CD4-positive, alpha-beta T cell (primary cell): ENCODE data around the gene LAGE3. TPM values are rescaled to one million over a fixed set of nuclear protein-coding genes. Genes with fewer than 3 reads are reported as not detected.

Experiments
- ATAC-seq: fragments of 200-7000 bp; cut with Tn5 transposase; one replicate; pipeline ENCODE4 v1.10.0; 2022; ENCODE audit warnings: mild to moderate bottlenecking; ENCODE audit not compliant: poor library complexity
- CTCF ChIA-PET: fragments of 350-600 bp; sonication (Branson Sonifier 250); formaldehyde crosslinking; loops from one replicate; lab custom pipeline; 2021; ENCODE audit warnings: antibody characterized with exemption, inconsistent platforms; lab: Charles Lee
- POLR2A ChIA-PET: fragments of 350-600 bp; sonication (Branson Sonifier 250); formaldehyde crosslinking; loops from one replicate; lab custom pipeline; 2021; ENCODE audit warnings: antibody characterized with exemption, inconsistent platforms; lab: Charles Lee
- DNase-seq, 14 experiments: peaks; one replicate each; pipeline ENCODE4 v3.0.0-alpha.2; 2013 to 2020; ENCODE audit warnings: mixed read lengths in 2 of 14
- H3K27ac ChIP-seq, 2 donors: one replicate each; pipeline versions ENCODE4 v1.5.1 to v1.7.0; 2013; ENCODE audit warnings: low read length in 2 of 2, low read depth in 1 of 2, mild to moderate bottlenecking in 1 of 2
- H3K27me3 ChIP-seq, 2 experiments: 1 replicate in 1 of 2; 2 replicates in 1 of 2; pipeline versions ENCODE4 v1.6.1 to v1.7.0; 2013; ENCODE audit warnings: low read length in 2 of 2, control low read depth in 1 of 2, mild to moderate bottlenecking in 1 of 2, moderate library complexity in 1 of 2; ENCODE audit not compliant: insufficient read depth in 2 of 2, control insufficient read depth in 1 of 2
- H3K36me3 ChIP-seq: one replicate; pipeline ENCODE4 v1.6.1; 2013; ENCODE audit warnings: low read length, control low read depth; ENCODE audit not compliant: insufficient read depth
- H3K4me1 ChIP-seq: one replicate; pipeline ENCODE4 v1.6.1; 2013; ENCODE audit warnings: low read length, control low read depth; ENCODE audit not compliant: insufficient read depth
- H3K4me3 ChIP-seq: one replicate; pipeline ENCODE4 v1.5.1; 2013; ENCODE audit warnings: mild to moderate bottlenecking, low read length, moderate library complexity
- H3K9me3 ChIP-seq, 2 experiments: 1 replicate in 1 of 2; 2 replicates in 1 of 2; pipeline versions ENCODE4 v1.6.1 to v1.7.0; 2013; ENCODE audit warnings: low read length in 2 of 2, mild to moderate bottlenecking in 2 of 2, control low read depth in 1 of 2, moderate library complexity in 1 of 2; ENCODE audit not compliant: control insufficient read depth in 1 of 2, insufficient read depth in 1 of 2
- H3K27ac Mint-ChIP-seq: one replicate; pipeline ENCODE4 v1.8.0; 2020; ENCODE audit warnings: mixed read lengths
- H3K27me3 Mint-ChIP-seq: one replicate; pipeline ENCODE4 v1.8.0; 2021; ENCODE audit warnings: mixed read lengths
- H3K36me3 Mint-ChIP-seq: one replicate; pipeline ENCODE4 v1.8.0; 2021; ENCODE audit warnings: low read depth, mixed read lengths
- H3K4me1 Mint-ChIP-seq: one replicate; pipeline ENCODE4 v1.8.0; 2021; ENCODE audit warnings: low read depth, mixed read lengths
- H3K4me3 Mint-ChIP-seq: one replicate; pipeline ENCODE4 v1.8.0; 2020; ENCODE audit warnings: mild to moderate bottlenecking, mixed read lengths
- H3K9me3 Mint-ChIP-seq: one replicate; pipeline ENCODE4 v1.8.0; 2020; ENCODE audit warnings: mixed read lengths
- intact Hi-C, 2 experiments: fragments of 100-400 bp; cut with DNase I in 1 of 2; cut with micrococcal nuclease in 1 of 2; formaldehyde crosslinking; loops; one replicate each; pipeline versions ENCODE4 v1.15.1 to v1.9.0; 2023 to 2025; cut with DNase I, micrococcal nuclease
- polyA plus RNA-seq, 2 donors: library from polyadenylated mRNA; unstranded; fragments of 120-200 nt; gene quantifications; one replicate each; pipeline ENCODE4 v1.2.1, GENCODE V29; 2013
- total RNA-seq, 174 experiments: library from RNA in 2 of 174; stranded (reverse) in 2 of 174; gene quantifications; one replicate each; pipeline ENCODE4 v1.2.3 and lab custom pipeline; 2021 to 2026
- TF ChIP-seq, protein P1 (sequence below): fragments of 200-600 bp; IDR thresholded peaks from one replicate; pipeline ENCODE4 v1.8.0; 2022; ENCODE audit warnings: antibody characterized with exemption, mild to moderate bottlenecking

Gene LAGE3, protein sequence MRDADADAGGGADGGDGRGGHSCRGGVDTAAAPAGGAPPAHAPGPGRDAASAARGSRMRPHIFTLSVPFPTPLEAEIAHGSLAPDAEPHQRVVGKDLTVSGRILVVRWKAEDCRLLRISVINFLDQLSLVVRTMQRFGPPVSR
- 1 to 10 TPM; 5.7 to 6.6 TPM for total RNA-seq
- 24.3 TPM for polyA plus RNA-seq (2013, experiment 1 of 2)
- 22.7 TPM for polyA plus RNA-seq (2013, experiment 2 of 2)
- 3.8 to 48.1 (median 9.5) reads per million in 172 experiments for total RNA-seq (lab: John Stamatoyannopoulos, UW)

DNA sequence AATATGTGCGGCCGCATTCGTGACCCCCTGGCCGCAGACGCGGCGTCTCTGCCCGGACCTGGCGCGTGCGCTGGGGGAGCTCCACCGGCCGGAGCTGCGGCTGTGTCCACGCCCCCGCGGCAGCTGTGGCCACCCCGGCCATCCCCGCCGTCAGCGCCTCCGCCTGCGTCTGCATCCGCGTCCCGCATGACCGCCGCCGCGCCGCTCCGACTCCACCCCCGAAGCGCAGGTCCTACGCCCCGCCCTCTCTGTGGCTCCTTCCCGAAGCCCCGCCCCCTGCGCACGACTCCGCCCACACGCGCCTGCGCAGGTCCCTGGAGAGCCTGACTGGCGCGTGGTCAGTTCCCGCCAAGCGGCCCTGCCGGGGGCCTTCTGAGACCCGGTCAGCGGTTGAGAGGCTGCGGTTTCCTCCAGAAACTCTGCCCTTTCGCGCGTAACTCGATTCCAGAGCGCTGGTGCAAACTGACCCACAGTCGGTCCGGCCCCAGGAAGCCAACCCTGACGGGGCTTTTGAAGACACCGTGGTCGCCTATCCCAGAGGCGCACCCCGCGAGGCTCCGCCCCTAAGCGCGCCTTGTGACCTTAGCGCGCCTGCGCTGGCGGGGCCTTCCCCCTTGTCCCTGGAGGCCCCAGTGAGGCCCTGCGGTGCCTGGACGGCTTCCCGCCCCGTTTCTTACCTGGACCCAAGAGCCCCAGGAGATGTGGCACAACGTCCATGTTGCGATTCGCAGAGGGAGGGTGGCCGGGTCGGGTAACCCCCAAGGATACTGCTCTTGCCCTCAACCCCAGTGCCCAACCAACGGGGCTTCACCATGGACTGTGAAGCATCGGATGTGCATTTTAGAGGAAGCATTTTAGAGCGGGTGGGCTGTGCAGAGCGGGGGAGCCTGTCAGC, at the start of gene LAGE3:
TSS of gene LAGE3 (minus strand) at position 554 of the 895 bp plus-strand sequence. CDS start at position 188, 366 bp downstream.
- peak within 1 kb of the TSS; percentile 90 for H3K27ac Mint-ChIP-seq
- H3K4me3 ChIP-seq, result peak within 1 kb of the TSS; percentile 56
- peak within 1 kb of the TSS; percentile 85 for H3K4me3 Mint-ChIP-seq
- POLR2A ChIA-PET, result interaction anchor here (0.7 to 1.5 kb wide), 7 partner anchors 8 to 81 kb away, joined by 3 to 8 read pairs (median 3); partner anchors contain the start of genes FAM3A, FAM50A, PLXNA3 and RPL10
- CTCF ChIA-PET, result interaction anchor here (1.1 kb wide), 1 partner anchor 11 kb away, joined by 3 read pairs; the partner anchor contains the start of gene SLC10A3
- peaks cover 26% of the 10 kb centered on the region for H3K4me1 Mint-ChIP-seq
- no peaks in the 10 kb centered on the region for H3K9me3 Mint-ChIP-seq
- DNase-seq (peak; percentile 86 to 96 (median 92)), ATAC-seq (peak; percentile 90)
- H3K27ac ChIP-seq, result peak within 1 kb of the TSS; percentile 72 to 74
- no peaks in the 10 kb centered on the region for H3K27me3 Mint-ChIP-seq
- intact Hi-C loops, result loop anchor here in 1 of 2 experiments (1.0 to 5.0 kb wide), 2 partner anchors 21 to 38 kb away; partner anchors contain the start of genes FAM3A and PLXNA3
- H3K27me3 ChIP-seq, result no peaks in the 10 kb centered on the region
- no peaks in the 10 kb centered on the region for H3K9me3 ChIP-seq
- H3K36me3 Mint-ChIP-seq, result no peaks in the 10 kb centered on the region
- H3K36me3 ChIP-seq, result peaks cover 2% of the 10 kb centered on the region
- peaks cover 28% of the 10 kb centered on the region for H3K4me1 ChIP-seq
- TF ChIP-seq, protein P1, sequence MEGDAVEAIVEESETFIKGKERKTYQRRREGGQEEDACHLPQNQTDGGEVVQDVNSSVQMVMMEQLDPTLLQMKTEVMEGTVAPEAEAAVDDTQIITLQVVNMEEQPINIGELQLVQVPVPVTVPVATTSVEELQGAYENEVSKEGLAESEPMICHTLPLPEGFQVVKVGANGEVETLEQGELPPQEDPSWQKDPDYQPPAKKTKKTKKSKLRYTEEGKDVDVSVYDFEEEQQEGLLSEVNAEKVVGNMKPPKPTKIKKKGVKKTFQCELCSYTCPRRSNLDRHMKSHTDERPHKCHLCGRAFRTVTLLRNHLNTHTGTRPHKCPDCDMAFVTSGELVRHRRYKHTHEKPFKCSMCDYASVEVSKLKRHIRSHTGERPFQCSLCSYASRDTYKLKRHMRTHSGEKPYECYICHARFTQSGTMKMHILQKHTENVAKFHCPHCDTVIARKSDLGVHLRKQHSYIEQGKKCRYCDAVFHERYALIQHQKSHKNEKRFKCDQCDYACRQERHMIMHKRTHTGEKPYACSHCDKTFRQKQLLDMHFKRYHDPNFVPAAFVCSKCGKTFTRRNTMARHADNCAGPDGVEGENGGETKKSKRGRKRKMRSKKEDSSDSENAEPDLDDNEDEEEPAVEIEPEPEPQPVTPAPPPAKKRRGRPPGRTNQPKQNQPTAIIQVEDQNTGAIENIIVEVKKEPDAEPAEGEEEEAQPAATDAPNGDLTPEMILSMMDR, result no peak

DNA sequence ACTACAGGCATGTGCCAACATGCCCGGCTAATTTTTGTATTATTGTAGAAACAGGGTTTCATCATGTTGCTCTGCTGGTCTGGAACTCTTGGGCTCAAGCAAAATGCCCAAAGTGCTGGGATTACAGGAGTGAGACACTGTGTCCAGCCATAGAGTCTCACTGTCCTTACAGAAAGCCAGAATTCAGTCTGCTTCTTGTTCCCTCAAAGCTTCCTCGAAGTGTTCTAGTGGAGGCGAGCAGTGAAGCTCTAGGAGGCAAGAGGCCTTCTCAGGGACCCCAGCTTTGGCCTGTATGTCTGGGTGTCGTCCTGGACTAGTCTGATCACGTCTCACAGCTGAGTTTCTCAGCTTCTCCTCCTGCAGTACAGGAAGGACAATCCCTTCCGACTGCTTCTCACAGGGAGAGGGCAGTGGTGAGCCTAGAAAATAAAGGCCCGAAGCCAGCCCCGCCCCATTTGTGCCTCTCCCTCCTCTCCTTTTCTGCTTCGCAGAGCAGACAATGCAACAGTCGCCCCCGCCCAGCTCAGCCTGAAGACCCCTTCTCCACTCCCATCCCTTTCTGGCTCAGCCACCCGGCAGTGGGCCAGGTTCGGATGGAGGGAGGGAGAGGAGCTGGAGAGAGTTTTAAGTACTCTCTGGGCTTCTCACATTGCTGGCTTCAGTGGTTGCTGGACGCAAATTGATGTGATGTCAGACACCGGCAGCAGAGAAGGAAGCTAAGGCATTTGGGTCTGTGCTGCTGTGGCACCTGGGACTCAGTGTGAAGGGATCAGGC, 48.0 kb upstream of the LAGE3 start:
- CTCF ChIA-PET, result interaction anchor here (0.6 to 1.3 kb wide), 7 partner anchors 8 to 129 kb away, joined by 3 to 8 read pairs (median 3); partner anchors contain the start of genes ATP6AP1, FAM3A and RPL10
- Mint-ChIP-seq H3K9me3 (no peaks in the 10 kb centered on the region), H3K27me3 (no peaks in the 10 kb centered on the region), H3K4me1 (peaks cover 22% of the 10 kb centered on the region), H3K27ac (peak overlapping the region; percentile 51), H3K4me3 (no peak overlapping the region), H3K36me3 (no peaks in the 10 kb centered on the region)
- no peaks in the 10 kb centered on the region for H3K27me3 ChIP-seq
- TF ChIP-seq, protein P1, result no peak
- POLR2A ChIA-PET, result interaction anchor here (0.6 to 3.1 kb wide), 8 partner anchors 11 to 148 kb away, joined by 3 to 21 read pairs (median 4); partner anchors contain the start of genes ATP6AP1, EMD, FAM3A and RPL10
- H3K4me3 ChIP-seq, result peak overlapping the region; percentile 5
- H3K4me1 ChIP-seq, result peaks cover 24% of the 10 kb centered on the region
- intact Hi-C loops, result no loop called here
- no peaks in the 10 kb centered on the region for H3K36me3 ChIP-seq
- peak; percentile 93 for ATAC-seq
- H3K27ac ChIP-seq, result no peak overlapping the region
- peak; percentile 36 to 77 (median 54) for DNase-seq
- no peaks in the 10 kb centered on the region for H3K9me3 ChIP-seq
